H9 (cell line): ENCODE measurements around the gene ATP2B2. TPM values are rescaled to one million over a fixed set of nuclear protein-coding genes. Genes with fewer than 3 reads are reported as not detected.

ENCODE experiments used
- DNase-seq: peaks from one replicate; pipeline ENCODE4 v3.0.0-alpha.2; 2017
- H2AFZ ChIP-seq: one replicate; pipeline ENCODE4 v1.6.1; 2013; ENCODE audit warnings: mild to moderate bottlenecking, low read length, control low read depth, moderate library complexity
- H2AK5ac ChIP-seq: 2 replicates; pipeline ENCODE4 v1.6.1; 2013; ENCODE audit warnings: low read length, control low read depth, mixed read lengths; ENCODE audit not compliant: insufficient read length
- H2BK120ac ChIP-seq: one replicate; pipeline ENCODE4 v1.6.1; 2013; ENCODE audit warnings: low read depth, mild to moderate bottlenecking, low read length, control low read depth, inconsistent platforms; ENCODE audit not compliant: poor library complexity, severe bottlenecking
- H2BK12ac ChIP-seq: 2 replicates; pipeline ENCODE4 v1.6.1; 2013; ENCODE audit warnings: low read length, control low read depth, mixed read lengths, low read depth; ENCODE audit not compliant: insufficient read length
- H2BK15ac ChIP-seq: 2 replicates; pipeline ENCODE4 v1.6.1; 2013; ENCODE audit warnings: low read depth, low read length, control low read depth
- H2BK20ac ChIP-seq: one replicate; pipeline ENCODE4 v1.6.1; 2013; ENCODE audit warnings: low read depth, mild to moderate bottlenecking, low read length, control low read depth, inconsistent platforms; ENCODE audit not compliant: poor library complexity, severe bottlenecking
- H2BK5ac ChIP-seq: 2 replicates; pipeline ENCODE4 v1.6.1; 2013; ENCODE audit warnings: low read length, control low read depth, mixed read lengths; ENCODE audit not compliant: insufficient read length
- H3K14ac ChIP-seq: 2 replicates; pipeline ENCODE4 v1.6.1; 2013; ENCODE audit warnings: low read length, control low read depth; ENCODE audit not compliant: insufficient read depth
- H3K18ac ChIP-seq: 2 replicates; pipeline ENCODE4 v1.6.1; 2013; ENCODE audit warnings: low read depth, mild to moderate bottlenecking, mixed read lengths, low read length, control low read depth; ENCODE audit not compliant: insufficient read length
- H3K23ac ChIP-seq: 2 replicates; pipeline ENCODE4 v1.6.1; 2013; ENCODE audit warnings: low read length, control low read depth, mixed read lengths, low read depth; ENCODE audit not compliant: insufficient read length
- H3K23me2 ChIP-seq: 2 replicates; pipeline ENCODE4 v1.6.1; 2013; ENCODE audit warnings: low read depth, mild to moderate bottlenecking, mixed read lengths, low read length, control low read depth; ENCODE audit not compliant: insufficient read length, poor library complexity, severe bottlenecking
- H3K27ac ChIP-seq: 2 replicates; pipeline ENCODE4 v1.5.1; 2013; ENCODE audit warnings: low read length, control low read depth, mixed read lengths, low read depth; ENCODE audit not compliant: insufficient read length
- H3K27me3 ChIP-seq: 2 replicates; pipeline ENCODE4 v1.6.1; 2013; ENCODE audit warnings: low read length, control low read depth, inconsistent platforms; ENCODE audit not compliant: insufficient read depth
- H3K4ac ChIP-seq: 2 replicates; pipeline ENCODE4 v1.6.1; 2013; ENCODE audit warnings: low read depth, mild to moderate bottlenecking, control low read depth, inconsistent platforms, low read length, moderate library complexity
- H3K4me1 ChIP-seq: 2 replicates; pipeline ENCODE4 v1.6.1; 2013; ENCODE audit warnings: low read length, control low read depth, inconsistent platforms; ENCODE audit not compliant: insufficient read depth
- H3K4me2 ChIP-seq: 2 replicates; pipeline ENCODE4 v1.6.1; 2013; ENCODE audit warnings: low read length, control low read depth, mixed read lengths; ENCODE audit not compliant: insufficient read length, insufficient read depth
- H3K56ac ChIP-seq: 2 replicates; pipeline ENCODE4 v1.6.1; 2013; ENCODE audit warnings: low read depth, mild to moderate bottlenecking, mixed read lengths, low read length, control low read depth; ENCODE audit not compliant: insufficient read length
- H3K79me1 ChIP-seq: 2 replicates; pipeline ENCODE4 v1.6.1; 2013; ENCODE audit warnings: low read depth, mild to moderate bottlenecking, moderate library complexity, low read length, control low read depth, inconsistent platforms; ENCODE audit not compliant: insufficient read depth, poor library complexity, severe bottlenecking
- H3K79me2 ChIP-seq: 2 replicates; pipeline ENCODE4 v1.6.1; 2013; ENCODE audit warnings: low read length, control low read depth, inconsistent platforms; ENCODE audit not compliant: insufficient read depth
- H3K9ac ChIP-seq: 2 replicates; pipeline ENCODE4 v1.6.1; 2013; ENCODE audit warnings: low read length, control low read depth, mixed read lengths; ENCODE audit not compliant: insufficient read length; ENCODE audit errors: extremely low read depth
- H3K9me3 ChIP-seq: one replicate; pipeline ENCODE4 v1.6.1; 2013; ENCODE audit warnings: low read depth, low read length, inconsistent platforms; ENCODE audit not compliant: control insufficient read depth
- H3T11ph ChIP-seq: one replicate; pipeline ENCODE4 v1.6.1; 2013; ENCODE audit warnings: mild to moderate bottlenecking, low read length, control low read depth, inconsistent platforms
- H4K20me1 ChIP-seq: one replicate; pipeline ENCODE4 v1.6.1; 2013; ENCODE audit not compliant: control insufficient read depth, insufficient read length, insufficient read depth
- H4K5ac ChIP-seq: 2 replicates; pipeline ENCODE4 v1.6.1; 2013; ENCODE audit warnings: low read depth, mild to moderate bottlenecking, mixed read lengths, low read length, control low read depth; ENCODE audit not compliant: insufficient read length
- H4K8ac ChIP-seq: replicated peaks from 2 replicates; pipeline ENCODE4 v1.6.1; 2013; ENCODE audit warnings: low read length, control low read depth, mixed read lengths, low read depth; ENCODE audit not compliant: insufficient read length
- H4K91ac ChIP-seq: 2 replicates; pipeline ENCODE4 v1.6.1; 2013; ENCODE audit warnings: low read depth, mild to moderate bottlenecking, moderate library complexity, mixed read lengths, low read length, control low read depth; ENCODE audit not compliant: insufficient read length
- H3K27ac Mint-ChIP-seq, 3 experiments: 2 replicates in 2 of 3; 3 replicates in 1 of 3; pipeline ENCODE4 v1.8.0; 2020 to 2021; ENCODE audit warnings: mixed read lengths in 3 of 3, mild to moderate bottlenecking in 1 of 3, moderate library complexity in 1 of 3
- H3K27me3 Mint-ChIP-seq: 2 replicates; pipeline ENCODE4 v1.8.0; 2021; ENCODE audit warnings: low read depth, mild to moderate bottlenecking, moderate library complexity, mixed read lengths
- H3K36me3 Mint-ChIP-seq, 3 experiments: 2 replicates in 2 of 3; 3 replicates in 1 of 3; pipeline ENCODE4 v1.8.0; 2020 to 2021; ENCODE audit warnings: low read depth in 3 of 3, mixed read lengths in 3 of 3; ENCODE audit not compliant: insufficient read depth in 1 of 3
- H3K4me1 Mint-ChIP-seq, 2 experiments: 2 replicates each; pipeline ENCODE4 v1.8.0; 2020; ENCODE audit warnings: mixed read lengths in 2 of 2
- H3K4me3 Mint-ChIP-seq, 2 experiments: 2 replicates in 1 of 2; 3 replicates in 1 of 2; pipeline ENCODE4 v1.8.0; 2020 to 2021; ENCODE audit warnings: mild to moderate bottlenecking in 2 of 2, mixed read lengths in 2 of 2, moderate library complexity in 1 of 2
- H3K9me3 Mint-ChIP-seq, 2 experiments: 2 replicates in 1 of 2; 3 replicates in 1 of 2; pipeline ENCODE4 v1.8.0; 2020; ENCODE audit warnings: mild to moderate bottlenecking in 2 of 2, mixed read lengths in 2 of 2, moderate library complexity in 1 of 2
- WGBS: extraction: QIAGEN DNeasy Blood & Tissue Kit; methylation state at CpG from one replicate; pipeline ENCODE4 v1.1.7; 2013; ENCODE audit warnings: missing lambda C conversion rate, low lambda C conversion rate, mixed read lengths; ENCODE audit not compliant: insufficient read length; ENCODE audit errors: extremely low coverage; 5-methylcytosine and 5-hydroxymethylcytosine counted together
- total RNA-seq: library from RNA; stranded (reverse); gene quantifications from 2 replicates; pipeline ENCODE4 v1.2.1, GENCODE V29; 2021
- TF ChIP-seq, protein P1 (sequence below): fragments of 200-600 bp; sonication (generic); conservative IDR thresholded peaks from 3 replicates; pipeline ENCODE4 v1.8.0; 2021; ENCODE audit warnings: antibody characterized with exemption, mild to moderate bottlenecking

The ATP2B2 gene
- total RNA-seq, 1 experiment from 2014 or later, result 0.33 TPM

- no peak overlapping the region for H3K4me3 Mint-ChIP-seq
- no peaks in the 10 kb centered on the region for H3K79me2 ChIP-seq
- no peak overlapping the region for H4K91ac ChIP-seq
- no peaks in the 10 kb centered on the region for H3K9me3 Mint-ChIP-seq
- 0 out of 4 replicates have a peak, but pooled peaks cover 0 to 2% of the 10 kb centered on the region in 2 experiments for H3K4me1 Mint-ChIP-seq
- no peak overlapping the region for H2BK15ac ChIP-seq
- no peak overlapping the region for H3K4ac ChIP-seq
- H3K4me2 ChIP-seq, result no peak overlapping the region
- no peak overlapping the region for H4K8ac ChIP-seq
- DNase-seq, result no peak
- no peaks in the 10 kb centered on the region for H3K9me3 ChIP-seq
- H3K23me2 ChIP-seq, result no peaks in the 10 kb centered on the region
- no peaks in the 10 kb centered on the region for H3K36me3 Mint-ChIP-seq
- no peak overlapping the region for H2AK5ac ChIP-seq
- WGBS, result no CpG with 5 or more reads among the region's 3 CpGs
- no peak overlapping the region for H3K56ac ChIP-seq
- H3T11ph ChIP-seq, result no peak overlapping the region
- peaks cover 1% of the 10 kb centered on the region for H3K27me3 Mint-ChIP-seq
- H3K27ac Mint-ChIP-seq, result no peak overlapping the region
- H3K23ac ChIP-seq, result no peak overlapping the region
- no peak overlapping the region for H2BK120ac ChIP-seq
- no peak overlapping the region for H2BK20ac ChIP-seq
- no peaks in the 10 kb centered on the region for H3K79me1 ChIP-seq
- H3K27me3 ChIP-seq, result no peaks in the 10 kb centered on the region
- no peak overlapping the region for H2AFZ ChIP-seq
- no peak overlapping the region for H4K5ac ChIP-seq
- H3K18ac ChIP-seq, result no peak overlapping the region
- no peak overlapping the region for H2BK5ac ChIP-seq
- H2BK12ac ChIP-seq, result no peak overlapping the region
- no peaks in the 10 kb centered on the region for H4K20me1 ChIP-seq
- no peaks in the 10 kb centered on the region for H3K4me1 ChIP-seq
- no peak overlapping the region for H3K14ac ChIP-seq
- H3K27ac ChIP-seq, result no peak overlapping the region
- no peak overlapping the region for H3K9ac ChIP-seq
- TF ChIP-seq, protein P1, sequence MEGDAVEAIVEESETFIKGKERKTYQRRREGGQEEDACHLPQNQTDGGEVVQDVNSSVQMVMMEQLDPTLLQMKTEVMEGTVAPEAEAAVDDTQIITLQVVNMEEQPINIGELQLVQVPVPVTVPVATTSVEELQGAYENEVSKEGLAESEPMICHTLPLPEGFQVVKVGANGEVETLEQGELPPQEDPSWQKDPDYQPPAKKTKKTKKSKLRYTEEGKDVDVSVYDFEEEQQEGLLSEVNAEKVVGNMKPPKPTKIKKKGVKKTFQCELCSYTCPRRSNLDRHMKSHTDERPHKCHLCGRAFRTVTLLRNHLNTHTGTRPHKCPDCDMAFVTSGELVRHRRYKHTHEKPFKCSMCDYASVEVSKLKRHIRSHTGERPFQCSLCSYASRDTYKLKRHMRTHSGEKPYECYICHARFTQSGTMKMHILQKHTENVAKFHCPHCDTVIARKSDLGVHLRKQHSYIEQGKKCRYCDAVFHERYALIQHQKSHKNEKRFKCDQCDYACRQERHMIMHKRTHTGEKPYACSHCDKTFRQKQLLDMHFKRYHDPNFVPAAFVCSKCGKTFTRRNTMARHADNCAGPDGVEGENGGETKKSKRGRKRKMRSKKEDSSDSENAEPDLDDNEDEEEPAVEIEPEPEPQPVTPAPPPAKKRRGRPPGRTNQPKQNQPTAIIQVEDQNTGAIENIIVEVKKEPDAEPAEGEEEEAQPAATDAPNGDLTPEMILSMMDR, result no peak
Observed at GRCh38 chr3:10435850-10436249, 69.5 kb downstream of the ATP2B2 start.
